NCI-H748 (cell line): ENCODE results near the gene ZNF358.

Source experiments
- DNase-seq: peaks from one replicate; lab custom pipeline; 2025; ENCODE audit not compliant: unreplicated experiment; lab: John Stamatoyannopoulos, UW

ZNF358 gene

GRCh38 chr19:7519361-7520130 lies 3.6 kb downstream of the ZNF358 start:
- DNase-seq, result no peak

DNA sequence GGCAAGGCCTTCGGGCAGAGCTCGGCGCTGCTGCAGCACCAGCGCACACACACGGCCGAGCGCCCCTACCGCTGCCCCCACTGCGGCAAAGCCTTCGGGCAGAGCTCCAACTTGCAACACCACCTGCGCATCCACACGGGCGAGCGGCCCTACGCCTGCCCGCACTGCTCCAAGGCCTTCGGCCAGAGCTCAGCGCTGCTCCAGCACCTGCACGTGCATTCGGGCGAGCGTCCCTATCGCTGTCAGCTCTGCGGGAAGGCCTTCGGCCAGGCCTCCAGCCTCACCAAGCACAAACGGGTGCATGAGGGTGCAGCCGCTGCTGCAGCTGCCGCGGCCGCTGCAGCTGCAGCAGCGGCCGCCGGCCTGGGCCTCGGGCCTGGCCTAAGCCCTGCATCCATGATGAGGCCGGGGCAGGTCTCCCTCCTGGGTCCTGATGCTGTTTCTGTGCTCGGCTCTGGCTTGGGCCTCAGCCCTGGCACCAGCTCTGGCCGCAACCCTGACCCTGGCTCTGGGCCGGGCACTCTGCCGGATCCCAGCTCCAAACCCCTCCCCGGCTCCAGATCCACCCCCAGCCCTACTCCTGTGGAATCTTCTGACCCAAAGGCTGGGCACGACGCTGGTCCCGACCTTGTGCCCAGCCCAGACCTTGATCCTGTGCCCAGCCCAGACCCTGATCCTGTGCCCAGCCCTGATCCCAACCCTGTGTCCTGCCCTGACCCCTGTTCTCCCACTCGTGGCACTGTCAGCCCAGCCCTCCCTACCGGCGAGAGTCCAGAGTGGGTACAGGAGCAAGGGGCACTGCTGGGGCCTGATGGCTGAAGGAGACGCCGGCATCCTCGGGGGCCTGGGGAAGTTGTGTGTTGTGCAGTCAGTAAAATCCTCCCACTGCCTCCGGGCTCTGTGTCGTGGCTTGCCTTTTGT lies 4.5 kb downstream of the ZNF358 start:
- DNase-seq, result no peak

DNA sequence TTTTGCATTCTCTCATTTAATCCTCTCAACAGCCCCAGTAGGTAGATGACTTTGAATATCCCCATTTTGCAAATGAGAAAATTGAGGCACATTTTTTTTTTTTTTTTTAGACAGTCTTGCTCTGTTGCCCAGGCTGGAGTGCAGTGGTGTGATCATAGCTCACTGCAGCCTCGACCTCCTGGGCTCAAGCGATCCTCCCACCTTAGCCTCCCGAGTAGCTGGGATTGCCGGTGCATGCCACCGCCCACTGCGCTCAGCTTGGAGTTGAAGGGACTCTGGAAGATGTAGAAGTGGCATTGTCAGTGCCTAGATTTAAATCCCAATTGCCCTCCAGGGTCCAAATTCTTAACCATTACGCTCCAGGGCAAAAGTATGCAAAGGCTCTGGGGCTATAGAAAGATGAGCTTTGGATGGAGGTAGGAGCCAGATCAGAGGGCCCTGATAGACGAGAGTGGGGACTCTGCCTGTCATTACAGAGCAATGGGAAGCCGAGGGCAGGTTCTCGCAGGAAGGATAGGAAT lies 5.7 kb downstream of the ZNF358 start:
- no peak for DNase-seq

GRCh38 chr19:7522072-7522922 lies 6.4 kb downstream of the ZNF358 start, which contains the start of gene MCOLN1:
TSS of gene MCOLN1 (plus strand) at chr19:7522624. CDS start at chr19:7522751, 127 bp downstream.
- peak; percentile 94 for DNase-seq

GRCh38 chr19:7522923-7523667 lies 7.2 kb downstream of the ZNF358 start:
- DNase-seq, result no peak

DNA sequence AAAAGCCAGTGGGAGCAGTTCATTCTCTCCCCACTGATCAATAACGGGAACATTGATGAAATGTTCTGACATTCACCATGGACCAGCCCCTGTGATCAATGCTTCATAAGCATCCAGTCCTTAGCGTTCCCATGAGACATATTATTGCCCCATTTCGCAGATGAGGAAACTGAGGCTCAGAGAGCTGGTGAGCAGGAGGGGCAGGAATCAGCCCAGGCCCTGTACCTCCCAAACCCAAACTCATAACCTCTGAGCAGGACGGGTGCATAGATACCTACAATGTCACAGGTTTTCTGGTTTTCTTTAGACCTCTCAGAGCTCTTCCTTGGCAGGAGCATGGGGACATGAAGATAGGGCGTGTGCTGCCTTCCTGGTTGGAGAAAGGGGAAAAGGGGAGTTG lies 8.6 kb downstream of the ZNF358 start:
- no peak for DNase-seq

- DNase-seq, result no peak
Observed at GRCh38 chr19:7524992-7525739, 9.3 kb downstream of the ZNF358 start.

DNA sequence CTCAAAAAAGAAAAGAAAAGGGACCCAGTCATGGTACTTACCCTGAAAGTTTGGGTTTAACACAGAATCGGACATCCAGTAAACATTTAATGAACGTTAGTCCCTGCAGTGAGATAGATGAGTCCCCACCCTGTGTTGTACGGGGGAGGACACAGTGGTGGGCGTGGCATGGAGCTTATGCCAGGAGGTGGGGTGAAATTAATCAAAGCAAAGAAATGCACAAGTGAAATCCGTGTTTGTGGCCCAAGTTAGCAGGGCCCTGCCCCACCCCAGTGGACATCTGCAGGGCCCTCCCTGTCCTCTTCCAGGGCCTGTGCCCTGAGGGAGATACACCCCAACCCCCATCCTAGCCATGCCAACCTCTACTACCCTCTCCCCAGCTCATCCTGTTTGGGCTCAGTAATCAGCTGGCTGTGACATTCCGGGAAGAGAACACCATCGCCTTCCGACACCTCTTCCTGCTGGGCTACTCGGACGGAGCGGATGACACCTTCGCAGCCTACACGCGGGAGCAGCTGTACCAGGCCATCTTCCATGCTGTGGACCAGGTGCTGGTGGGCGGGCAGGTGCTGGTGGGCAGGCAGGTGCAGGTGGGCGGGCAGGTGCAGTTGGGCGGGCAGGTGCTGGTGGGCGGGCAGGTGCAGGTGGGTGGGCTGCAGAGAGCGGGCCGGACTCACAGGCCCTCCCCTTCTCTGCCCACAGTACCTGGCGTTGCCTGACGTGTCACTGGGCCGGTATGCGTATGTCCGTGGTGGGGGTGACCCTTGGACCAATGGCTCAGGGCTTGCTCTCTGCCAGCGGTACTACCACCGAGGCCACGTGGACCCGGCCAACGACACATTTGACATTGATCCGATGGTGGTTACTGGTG lies 10.4 kb downstream of the ZNF358 start:
- no peak for DNase-seq

- no peak for DNase-seq
Observed at GRCh38 chr19:7527516-7528191, 11.8 kb downstream of the ZNF358 start.

DNA sequence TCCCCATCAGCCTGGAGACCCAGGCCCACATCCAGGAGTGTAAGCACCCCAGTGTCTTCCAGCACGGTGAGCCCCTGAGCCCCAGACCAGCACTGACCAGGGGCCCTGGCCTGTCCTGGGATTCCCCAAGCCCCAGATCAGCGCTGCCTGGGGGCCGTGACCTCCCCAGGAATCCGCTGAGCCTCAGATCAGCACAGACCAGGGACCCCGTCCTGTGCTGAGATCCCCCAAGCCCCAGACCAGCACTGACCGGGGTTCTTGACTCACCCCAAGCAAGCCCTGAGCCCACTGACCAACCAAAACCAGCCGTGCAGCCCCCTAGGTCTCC lies 12.3 kb downstream of the ZNF358 start:
- no peak for DNase-seq

- no peak for DNase-seq
Observed at GRCh38 chr19:7528522-7529245, 12.8 kb downstream of the ZNF358 start.

GRCh38 chr19:7529246-7529600 lies 13.3 kb downstream of the ZNF358 start:
- DNase-seq, result no peak

DNA sequence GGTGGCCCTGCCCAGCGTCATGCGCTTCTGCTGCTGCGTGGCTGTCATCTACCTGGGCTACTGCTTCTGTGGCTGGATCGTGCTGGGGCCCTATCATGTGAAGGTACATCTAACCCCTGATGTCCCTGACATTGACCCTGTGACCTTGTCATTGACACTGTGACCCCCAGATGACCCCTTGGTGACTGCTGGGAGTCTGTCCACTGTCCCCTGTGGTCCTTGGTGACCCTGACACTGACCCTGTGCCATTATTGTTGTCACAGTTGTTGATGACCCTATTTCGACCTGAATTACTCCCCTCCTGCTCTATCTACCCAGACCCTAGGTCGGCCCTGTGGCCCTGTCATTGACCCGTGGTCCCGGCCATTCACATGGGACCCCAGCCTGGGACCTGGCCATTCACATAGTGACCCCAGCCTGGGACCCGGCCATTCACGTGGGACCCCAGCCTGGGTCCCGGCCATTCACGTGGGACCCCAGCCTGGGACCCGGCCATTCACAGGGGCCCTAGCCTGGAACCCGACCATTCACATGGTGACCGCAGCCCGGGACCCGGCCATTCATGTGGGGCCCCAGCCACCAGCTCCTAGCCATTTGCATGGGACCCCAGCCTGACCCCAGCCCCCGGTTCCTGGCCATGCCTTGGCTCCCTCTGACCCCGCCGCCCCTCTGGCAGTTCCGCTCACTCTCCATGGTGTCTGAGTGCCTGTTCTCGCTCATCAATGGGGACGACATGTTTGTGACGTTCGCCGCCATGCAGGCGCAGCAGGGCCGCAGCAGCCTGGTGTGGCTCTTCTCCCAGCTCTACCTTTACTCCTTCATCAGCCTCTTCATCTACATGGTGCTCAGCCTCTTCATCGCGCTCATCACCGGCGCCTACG lies 13.9 kb downstream of the ZNF358 start:
- DNase-seq, result no peak

DNA sequence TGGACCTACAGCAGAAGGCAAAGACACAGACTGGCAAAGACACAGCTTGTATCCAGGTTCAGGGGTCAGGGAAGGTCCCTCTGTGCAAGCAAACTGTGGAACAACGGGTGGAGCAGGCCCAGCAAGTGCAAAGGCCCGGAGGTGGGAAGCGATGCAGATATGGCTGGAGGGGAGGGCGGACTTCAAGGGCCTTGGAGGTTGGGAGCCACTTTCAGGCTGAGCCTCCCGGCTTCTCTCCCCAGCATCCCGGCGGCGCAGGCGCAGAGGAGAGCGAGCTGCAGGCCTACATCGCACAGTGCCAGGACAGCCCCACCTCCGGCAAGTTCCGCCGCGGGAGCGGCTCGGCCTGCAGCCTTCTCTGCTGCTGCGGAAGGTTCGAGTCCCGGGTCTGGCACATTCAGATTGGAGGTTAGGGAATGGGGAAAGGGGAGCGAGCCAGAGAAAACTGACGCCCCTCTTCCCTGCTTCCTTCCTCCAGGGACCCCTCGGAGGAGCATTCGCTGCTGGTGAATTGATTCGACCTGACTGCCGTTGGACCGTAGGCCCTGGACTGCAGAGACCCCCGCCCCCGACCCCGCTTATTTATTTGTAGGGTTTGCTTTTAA lies 17.5 kb downstream of the ZNF358 start:
- DNase-seq, result peak; percentile 10

- DNase-seq, result peak; percentile 88
Observed at GRCh38 chr19:7533925-7534480, 18.1 kb downstream of the ZNF358 start.

GRCh38 chr19:7534531-7535046 lies 18.7 kb downstream of the ZNF358 start:
- peak; percentile 39 for DNase-seq
